Mammary epithelial cell (primary cell): ENCODE results near the gene RDH16.

ENCODE experiments used
- EZH2 ChIP-seq: IDR thresholded peaks from 2 replicates; pipeline ENCODE4 v1.6.1; 2012; ENCODE audit warnings: low read length, inconsistent platforms, borderline replicate concordance
- TF ChIP-seq, protein P1 (sequence below), 2 donors: IDR thresholded peaks in 1 of 2; conservative IDR thresholded peaks in 1 of 2; 2 replicates each; pipeline ENCODE4 v1.5.1; 2011 to 2012; ENCODE audit warnings: inconsistent platforms in 2 of 2, low read length in 2 of 2, mild to moderate bottlenecking in 2 of 2, control low read depth in 1 of 2, low read depth in 1 of 2; ENCODE audit not compliant: insufficient read depth in 1 of 2; ENCODE audit errors: extremely low read depth in 1 of 2

DNA sequence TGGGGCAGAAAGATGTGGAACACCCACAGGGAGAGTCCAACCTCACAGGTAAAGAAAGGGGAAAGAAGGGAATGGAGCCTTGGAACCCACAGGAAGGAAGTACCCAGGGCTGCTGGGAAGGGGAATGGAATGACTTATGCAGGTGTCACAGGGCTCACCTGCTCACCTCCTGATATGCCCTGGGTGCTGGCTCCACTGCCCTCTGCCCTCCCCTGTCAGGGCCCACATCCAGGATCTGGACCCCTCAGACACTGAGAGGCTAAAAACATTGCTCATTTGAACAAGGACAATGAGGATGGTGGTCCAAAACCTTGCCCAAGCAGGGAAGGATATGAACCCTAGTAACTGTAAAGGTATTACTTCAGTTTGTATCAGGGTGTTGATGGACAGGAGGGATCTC, 29.6 kb upstream of the RDH16 start:
- TF ChIP-seq, protein P1, sequence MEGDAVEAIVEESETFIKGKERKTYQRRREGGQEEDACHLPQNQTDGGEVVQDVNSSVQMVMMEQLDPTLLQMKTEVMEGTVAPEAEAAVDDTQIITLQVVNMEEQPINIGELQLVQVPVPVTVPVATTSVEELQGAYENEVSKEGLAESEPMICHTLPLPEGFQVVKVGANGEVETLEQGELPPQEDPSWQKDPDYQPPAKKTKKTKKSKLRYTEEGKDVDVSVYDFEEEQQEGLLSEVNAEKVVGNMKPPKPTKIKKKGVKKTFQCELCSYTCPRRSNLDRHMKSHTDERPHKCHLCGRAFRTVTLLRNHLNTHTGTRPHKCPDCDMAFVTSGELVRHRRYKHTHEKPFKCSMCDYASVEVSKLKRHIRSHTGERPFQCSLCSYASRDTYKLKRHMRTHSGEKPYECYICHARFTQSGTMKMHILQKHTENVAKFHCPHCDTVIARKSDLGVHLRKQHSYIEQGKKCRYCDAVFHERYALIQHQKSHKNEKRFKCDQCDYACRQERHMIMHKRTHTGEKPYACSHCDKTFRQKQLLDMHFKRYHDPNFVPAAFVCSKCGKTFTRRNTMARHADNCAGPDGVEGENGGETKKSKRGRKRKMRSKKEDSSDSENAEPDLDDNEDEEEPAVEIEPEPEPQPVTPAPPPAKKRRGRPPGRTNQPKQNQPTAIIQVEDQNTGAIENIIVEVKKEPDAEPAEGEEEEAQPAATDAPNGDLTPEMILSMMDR (conservative IDR thresholded peaks at IDR 0.05 in 1 of 2, IDR thresholded peaks at IDR 0.05 in 1 of 2; ENCODE audit: extremely low read depth in 1 of 2, insufficient read depth in 1 of 2, low read depth in 1 of 2, low read length in 2 of 2): no peak
- TF ChIP-seq EZH2: no peak
